ENCODE data around the gene KRT40. TPM values are rescaled to one million over a fixed set of nuclear protein-coding genes. Genes with fewer than 3 reads are reported as not detected.

KRT40 gene
- total RNA-seq, 1 experiment from 2014 or later, result not detected

- BruUV-seq (replicated peaks), result no TSS peak
- Histone ChIP-seq H4K20me1 (ENCODE audit: insufficient read depth) (no peaks in the 10 kb centered on the region), H3K9me3 (ENCODE audit: insufficient read depth, low read depth) (peaks cover 7% of the 10 kb centered on the region; the same call in 1 of the 2 replicates), H3K9me2 (ENCODE audit: insufficient read depth) (no peaks in the 10 kb centered on the region), H3F3A (ENCODE audit: insufficient read depth, low read depth) (peaks cover 40% of the 10 kb centered on the region), H3K4me3 (no peak overlapping the region), H2AFZ (no peak overlapping the region), H3K36me3 (ENCODE audit: low read depth) (no peaks in the 10 kb centered on the region), H3K27me3 (ENCODE audit: insufficient read depth, low read depth) (no peaks in the 10 kb centered on the region), H3K4me2 (no peak overlapping the region), H3K27ac (no peak overlapping the region), H3K4me1 (replicated peaks; ENCODE audit: insufficient read depth) (peaks cover 65% of the 10 kb centered on the region), H3K79me2 (ENCODE audit: low read depth) (no peaks in the 10 kb centered on the region)
- no peak for TF ChIP-seq EZH2 (IDR thresholded peaks at IDR 0.05; ENCODE audit: low read depth)
- TF ChIP-seq CTCF (conservative IDR thresholded peaks at IDR 0.05), result no peak
- no peak for DNase-seq
- ChIA-PET POLR2A (ENCODE audit: unreplicated experiment) (no interaction called here), CTCF (no interaction called here)
- intact Hi-C loops (cut with micrococcal nuclease; ENCODE audit: unreplicated experiment), result no loop called here
These were observed 32.6 kb upstream of the KRT40 start for GRCh38 chr17:41016578-41017215.

GRCh38 chr17:41015454-41015853 lies 31.3 kb upstream of the KRT40 start:
- H3K4me2 ChIP-seq, result no peak overlapping the region
- H2AFZ ChIP-seq, result no peak overlapping the region
- H3K4me3 ChIP-seq, result no peak overlapping the region
- TF ChIP-seq EZH2 (IDR thresholded peaks at IDR 0.05; ENCODE audit: low read depth) (no peak), CTCF (conservative IDR thresholded peaks at IDR 0.05) (no peak)
- H3K4me1 ChIP-seq (replicated peaks; ENCODE audit: insufficient read depth), result peaks cover 59% of the 10 kb centered on the region
- no peaks in the 10 kb centered on the region for H3K36me3 ChIP-seq (ENCODE audit: low read depth)
- H3K27ac ChIP-seq, result no peak overlapping the region
- no peak for DNase-seq
- ChIA-PET POLR2A (ENCODE audit: unreplicated experiment) (no interaction called here), CTCF (no interaction called here)
- H3K9me3 ChIP-seq (ENCODE audit: insufficient read depth, low read depth), result no peaks in the 10 kb centered on the region
- intact Hi-C loops (cut with micrococcal nuclease; ENCODE audit: unreplicated experiment), result no loop called here
- H3K79me2 ChIP-seq (ENCODE audit: low read depth), result no peaks in the 10 kb centered on the region
- peaks cover 28% of the 10 kb centered on the region for H3F3A ChIP-seq (ENCODE audit: insufficient read depth, low read depth)
- H3K27me3 ChIP-seq (ENCODE audit: insufficient read depth, low read depth), result no peaks in the 10 kb centered on the region
- no TSS peak for BruUV-seq (replicated peaks)
- no peaks in the 10 kb centered on the region for H4K20me1 ChIP-seq (ENCODE audit: insufficient read depth)
- no peaks in the 10 kb centered on the region for H3K9me2 ChIP-seq (ENCODE audit: insufficient read depth)

- no peak overlapping the region for H2AFZ ChIP-seq
- peaks cover 40% of the 10 kb centered on the region for H3F3A ChIP-seq (ENCODE audit: insufficient read depth, low read depth)
- CTCF ChIA-PET, result no interaction called here
- DNase-seq, result no peak
- intact Hi-C loops (cut with micrococcal nuclease; ENCODE audit: unreplicated experiment), result no loop called here
- H3K4me2 ChIP-seq, result peak overlapping the region; percentile 7; the same call in 1 of the 2 replicates
- no peaks in the 10 kb centered on the region for H4K20me1 ChIP-seq (ENCODE audit: insufficient read depth)
- no peak overlapping the region for H3K4me3 ChIP-seq
- H3K4me1 ChIP-seq (replicated peaks; ENCODE audit: insufficient read depth), result peaks cover 71% of the 10 kb centered on the region
- no peaks in the 10 kb centered on the region for H3K27me3 ChIP-seq (ENCODE audit: insufficient read depth, low read depth)
- BruUV-seq (replicated peaks), result no TSS peak
- H3K9me2 ChIP-seq (ENCODE audit: insufficient read depth), result no peaks in the 10 kb centered on the region
- peak overlapping the region; percentile 85 for H3K27ac ChIP-seq
- H3K36me3 ChIP-seq (ENCODE audit: low read depth), result no peaks in the 10 kb centered on the region
- no peaks in the 10 kb centered on the region for H3K79me2 ChIP-seq (ENCODE audit: low read depth)
- H3K9me3 ChIP-seq (ENCODE audit: insufficient read depth, low read depth), result no peaks in the 10 kb centered on the region
- POLR2A ChIA-PET (ENCODE audit: unreplicated experiment), result interaction anchor here (0.7 kb wide), 1 partner anchor 10 kb away, joined by 5 read pairs; no protein-coding TSS in a partner anchor
- no peak for TF ChIP-seq EZH2 (IDR thresholded peaks at IDR 0.05; ENCODE audit: low read depth)
These were observed 29.5 kb upstream of the KRT40 start for GRCh38 chr17:41013606-41014005.

- H3K27ac ChIP-seq, result peak overlapping the region; percentile 85
- no peak overlapping the region for H2AFZ ChIP-seq
- CTCF ChIA-PET, result no interaction called here
These were observed 29.1 kb upstream of the KRT40 start for GRCh38 chr17:41013181-41013580.

More at GRCh38 chr17:41013181-41013580, 29.1 kb upstream of the KRT40 start:
- TF ChIP-seq EZH2 (IDR thresholded peaks at IDR 0.05; ENCODE audit: low read depth) (no peak), CTCF (conservative IDR thresholded peaks at IDR 0.05) (no peak)
- Histone ChIP-seq H3K9me3 (ENCODE audit: insufficient read depth, low read depth) (no peaks in the 10 kb centered on the region), H3F3A (ENCODE audit: insufficient read depth, low read depth) (peaks cover 44% of the 10 kb centered on the region), H3K79me2 (ENCODE audit: low read depth) (no peaks in the 10 kb centered on the region), H3K36me3 (ENCODE audit: low read depth) (no peaks in the 10 kb centered on the region), H3K27me3 (ENCODE audit: insufficient read depth, low read depth) (no peaks in the 10 kb centered on the region), H3K4me2 (peak overlapping the region; percentile 15), H4K20me1 (ENCODE audit: insufficient read depth) (no peaks in the 10 kb centered on the region), H3K9me2 (ENCODE audit: insufficient read depth) (no peaks in the 10 kb centered on the region), H3K4me1 (replicated peaks; ENCODE audit: insufficient read depth) (peaks cover 71% of the 10 kb centered on the region), H3K4me3 (no peak overlapping the region)
- POLR2A ChIA-PET (ENCODE audit: unreplicated experiment), result no interaction called here
- intact Hi-C loops (cut with micrococcal nuclease; ENCODE audit: unreplicated experiment), result no loop called here
- BruUV-seq (replicated peaks), result no TSS peak
- peak in 1 of 2 experiments; percentile 93 for DNase-seq
